ENCODE results near the gene CCS. TPM values are rescaled to one million over a fixed set of nuclear protein-coding genes. Genes with fewer than 3 reads are reported as not detected.

CCS gene
- total and polyA plus RNA-seq, 2 donors (not counting 1 experiment from before 2014, with no cell fraction given) = 87.8 to 174 TPM

DNA sequence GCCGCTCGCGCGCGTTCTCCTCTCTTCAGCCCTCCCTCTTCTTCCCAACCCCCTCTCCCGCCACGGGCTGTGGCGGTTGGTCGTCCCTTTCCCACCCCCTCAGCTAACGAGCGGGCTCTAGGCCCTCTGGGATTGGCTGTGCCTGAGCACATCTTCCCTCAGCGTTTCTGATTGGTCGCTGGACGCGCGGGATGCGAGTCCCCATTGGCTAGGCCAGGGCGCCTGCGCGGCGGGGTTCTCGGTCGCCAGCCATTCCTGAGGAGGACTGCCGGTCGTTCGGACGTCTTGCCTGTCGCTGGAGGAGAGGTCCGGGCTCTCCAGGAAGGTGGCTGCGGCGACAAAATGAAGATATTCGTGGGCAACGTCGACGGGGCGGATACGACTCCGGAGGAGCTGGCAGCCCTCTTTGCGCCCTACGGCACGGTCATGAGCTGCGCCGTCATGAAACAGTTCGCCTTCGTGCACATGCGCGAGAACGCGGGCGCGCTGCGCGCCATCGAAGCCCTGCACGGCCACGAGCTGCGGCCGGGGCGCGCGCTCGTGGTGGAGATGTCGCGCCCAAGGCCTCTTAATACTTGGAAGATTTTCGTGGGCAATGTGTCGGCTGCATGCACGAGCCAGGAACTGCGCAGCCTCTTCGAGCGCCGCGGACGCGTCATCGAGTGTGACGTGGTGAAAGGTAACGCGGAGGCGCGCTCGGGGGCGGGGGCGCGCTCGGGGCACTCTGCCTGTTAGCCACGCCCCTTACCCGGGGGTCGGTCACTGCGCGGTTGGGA is 23.6 kb downstream of the CCS start, which contains the start of gene RBM14:
TSS of gene RBM14 (plus strand) at position 252 of the 776 bp plus-strand sequence. CDS start at position 343, 91 bp downstream.
- DNase-seq (peak; percentile 99), ATAC-seq (ENCODE audit: low read depth) (peak; percentile 89)
- peaks cover 53 to 65% of the 10 kb centered on the region in 2 donors for H3K4me1 ChIP-seq (ENCODE audit: control insufficient read depth in 2 of 2, insufficient read depth in 2 of 2, low read length in 2 of 2)
- ChIA-PET CTCF (interaction anchor here (1.0 to 4.5 kb wide), 9 partner anchors 10 to 61 kb away, joined by 3 to 32 read pairs (median 6); partner anchors contain the start of genes CCDC87, CCS, CTSF and RBM4), POLR2A (interaction anchor here (0.6 to 5.2 kb wide), 14 partner anchors 7 to 1241 kb away, joined by 3 to 53 read pairs (median 6); partner anchors contain the start of genes CCDC87, CCS, RBM4 and RBM4B)
- H3K9me3 Mint-ChIP-seq (ENCODE audit: insufficient read depth) = no peaks in the 10 kb centered on the region
- H3K4me2 ChIP-seq (replicated peaks; ENCODE audit: low read depth, low read length, poor library complexity, severe bottlenecking) = peak within 1 kb of the TSS; percentile 99
- H3K9me3 ChIP-seq (ENCODE audit: control extremely low read depth in 1 of 3, control insufficient read depth in 2 of 3, insufficient read depth in 1 of 3, low read length in 2 of 3) = no peaks in the 10 kb centered on the region
- peak within 1 kb of the TSS; percentile 96 for H2AFZ ChIP-seq (ENCODE audit: insufficient read depth, low read depth, low read length, poor library complexity, severe bottlenecking)
- peak within 1 kb of the TSS; percentile 99 for H3K27ac Mint-ChIP-seq
- peaks cover 93% of the 10 kb centered on the region for H3K79me2 ChIP-seq (ENCODE audit: control insufficient read depth, insufficient read depth, low read length)
- peak within 1 kb of the TSS; percentile 91 for H3K9ac ChIP-seq (ENCODE audit: low read length)
- H3K36me3 ChIP-seq (replicated peaks in 1 of 2; ENCODE audit: control extremely low read depth in 1 of 2, control insufficient read depth in 1 of 2, extremely low read depth in 1 of 2, insufficient read depth in 2 of 2, low read length in 1 of 2) = peaks cover 0 to 20% of the 10 kb centered on the region in 2 experiments
- H3K4me3 Mint-ChIP-seq = peak within 1 kb of the TSS; percentile 99
- H3K4me3 ChIP-seq (ENCODE audit: control extremely low read depth in 1 of 5, extremely low read depth in 1 of 5, insufficient read depth in 1 of 5, low read depth in 2 of 5, low read length in 4 of 5) = peak within 1 kb of the TSS; percentile 75 to 97 (median 94)
- H3K4me1 Mint-ChIP-seq = peaks cover 59% of the 10 kb centered on the region
- peaks cover 43% of the 10 kb centered on the region for H4K20me1 ChIP-seq (ENCODE audit: control insufficient read depth, insufficient read depth, low read length, poor library complexity, severe bottlenecking)
- TF ChIP-seq, protein P1, sequence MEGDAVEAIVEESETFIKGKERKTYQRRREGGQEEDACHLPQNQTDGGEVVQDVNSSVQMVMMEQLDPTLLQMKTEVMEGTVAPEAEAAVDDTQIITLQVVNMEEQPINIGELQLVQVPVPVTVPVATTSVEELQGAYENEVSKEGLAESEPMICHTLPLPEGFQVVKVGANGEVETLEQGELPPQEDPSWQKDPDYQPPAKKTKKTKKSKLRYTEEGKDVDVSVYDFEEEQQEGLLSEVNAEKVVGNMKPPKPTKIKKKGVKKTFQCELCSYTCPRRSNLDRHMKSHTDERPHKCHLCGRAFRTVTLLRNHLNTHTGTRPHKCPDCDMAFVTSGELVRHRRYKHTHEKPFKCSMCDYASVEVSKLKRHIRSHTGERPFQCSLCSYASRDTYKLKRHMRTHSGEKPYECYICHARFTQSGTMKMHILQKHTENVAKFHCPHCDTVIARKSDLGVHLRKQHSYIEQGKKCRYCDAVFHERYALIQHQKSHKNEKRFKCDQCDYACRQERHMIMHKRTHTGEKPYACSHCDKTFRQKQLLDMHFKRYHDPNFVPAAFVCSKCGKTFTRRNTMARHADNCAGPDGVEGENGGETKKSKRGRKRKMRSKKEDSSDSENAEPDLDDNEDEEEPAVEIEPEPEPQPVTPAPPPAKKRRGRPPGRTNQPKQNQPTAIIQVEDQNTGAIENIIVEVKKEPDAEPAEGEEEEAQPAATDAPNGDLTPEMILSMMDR (IDR thresholded peaks at IDR 0.05) = no peak
- no peak for TF ChIP-seq EZH2 (IDR thresholded peaks at IDR 0.05; ENCODE audit: borderline replicate concordance, insufficient read depth, low read depth, low read length, poor library complexity, severe bottlenecking)
- WGBS (ENCODE audit: insufficient coverage) = under 1% methylated on average over 90 of the region's 90 CpGs
- intact Hi-C loops (cut with micrococcal nuclease) = loop anchor here (1.0 to 2.0 kb wide), 6 partner anchors 8 to 70 kb away; partner anchors contain the start of genes ACTN3, CCDC87, CCS and RBM4
- no peaks in the 10 kb centered on the region for H3K27me3 ChIP-seq (replicated peaks in 1 of 4; ENCODE audit: control extremely low read depth in 1 of 4, control insufficient read depth in 3 of 4, insufficient read depth in 4 of 4, low read length in 3 of 4)
- H3K27me3 Mint-ChIP-seq = no peaks in the 10 kb centered on the region
- peak within 1 kb of the TSS; percentile 85 to 90 for H3K27ac ChIP-seq (ENCODE audit: low read length in 2 of 2)

Data from B cell (primary cell).